HG02759 (cell line): ENCODE results near the gene BRD2.

Experiments
- ATAC-seq: cut with Tn5 transposase; IDR thresholded peaks from one replicate; pipeline ENCODE4 v1.9.1; 2021; ENCODE audit warnings: mild to moderate bottlenecking, moderate library complexity; ENCODE audit not compliant: unreplicated experiment

The BRD2 gene

GRCh38 chr6:32947552-32948465 lies 20.6 kb upstream of the BRD2 start:
- ATAC-seq, result no peak

GRCh38 chr6:32949113-32949512 lies 19.3 kb upstream of the BRD2 start:
- ATAC-seq, result no peak

- no peak for ATAC-seq
Measured at GRCh38 chr6:32950010-32950409, 18.4 kb upstream of the BRD2 start.

GRCh38 chr6:32950449-32950848 lies 17.9 kb upstream of the BRD2 start:
- no peak for ATAC-seq

GRCh38 chr6:32952817-32953739 lies 15.3 kb upstream of the BRD2 start, which contains the start of gene HLA-DMA:
TSS of gene HLA-DMA (minus strand) at chr6:32953097. CDS start at chr6:32953036, 61 bp downstream.
- ATAC-seq, result peak; percentile 89

- no peak for ATAC-seq
Measured at GRCh38 chr6:32953775-32954174, 14.6 kb upstream of the BRD2 start.

- ATAC-seq, result no peak
Measured at GRCh38 chr6:32954267-32954666, 14.1 kb upstream of the BRD2 start.

GRCh38 chr6:32954986-32955802 lies 13.2 kb upstream of the BRD2 start:
- no peak for ATAC-seq

GRCh38 chr6:32956176-32956575 lies 12.2 kb upstream of the BRD2 start:
- no peak for ATAC-seq

- ATAC-seq, result no peak
Measured at GRCh38 chr6:32960563-32960962, 7.8 kb upstream of the BRD2 start.

GRCh38 chr6:32962213-32962826 lies 6.1 kb upstream of the BRD2 start:
- no peak for ATAC-seq

GRCh38 chr6:32963866-32964265 lies 4.5 kb upstream of the BRD2 start:
- ATAC-seq, result no peak

- ATAC-seq, result no peak
Measured at GRCh38 chr6:32964776-32965175, 3.6 kb upstream of the BRD2 start.

- no peak for ATAC-seq
Measured at GRCh38 chr6:32967151-32968091, 973 bp upstream of the BRD2 start.

- ATAC-seq, result peak; percentile 10
Measured at GRCh38 chr6:32968867-32969684, 682 bp downstream of the BRD2 start.

GRCh38 chr6:32969685-32970412 lies 1.5 kb downstream of the BRD2 start:
- ATAC-seq, result no peak

GRCh38 chr6:32970413-32971241 lies 2.2 kb downstream of the BRD2 start:
- ATAC-seq, result no peak
